HG02852 (cell line): ENCODE results near the gene ODR4.
"Not testable (repeated sequence)": the region's sequence is repeated elsewhere in the genome, so short reads cannot be mapped to it uniquely, and the experiment has no call there.

Source experiments
- ATAC-seq: cut with Tn5 transposase; IDR thresholded peaks from one replicate; pipeline ENCODE4 v1.9.1; 2021; ENCODE audit warnings: mild to moderate bottlenecking, moderate library complexity; ENCODE audit not compliant: unreplicated experiment

ODR4 gene

GRCh38 chr1:186420923-186421322, 45.3 kb downstream of the ODR4 start:
- peak; percentile 98 for ATAC-seq

- ATAC-seq, result no peak
Observed at GRCh38 chr1:186421446-186421845, 45.8 kb downstream of the ODR4 start.

- ATAC-seq, result no peak
Observed at GRCh38 chr1:186424539-186424938, 48.9 kb downstream of the ODR4 start.

GRCh38 chr1:186426118-186426517, 50.5 kb downstream of the ODR4 start:
- no peak for ATAC-seq

- no peak for ATAC-seq
Observed at GRCh38 chr1:186429017-186429416, 53.4 kb downstream of the ODR4 start.

GRCh38 chr1:186435336-186435735, 59.7 kb downstream of the ODR4 start:
- ATAC-seq, result no peak

GRCh38 chr1:186438567-186438966, 62.9 kb downstream of the ODR4 start:
- ATAC-seq, result no peak

- no peak for ATAC-seq
Observed at GRCh38 chr1:186440584-186440983, 64.9 kb downstream of the ODR4 start.

GRCh38 chr1:186442651-186443375, 67.2 kb downstream of the ODR4 start:
- no peak for ATAC-seq

GRCh38 chr1:186443638-186444037, 68.0 kb downstream of the ODR4 start:
- ATAC-seq, result peak; percentile 57

GRCh38 chr1:186446152-186446551, 70.5 kb downstream of the ODR4 start:
- ATAC-seq, result no peak

- ATAC-seq, result no peak
Observed at GRCh38 chr1:186454981-186455380, 79.3 kb downstream of the ODR4 start.

GRCh38 chr1:186456729-186457255, 81.2 kb downstream of the ODR4 start:
- ATAC-seq, result no peak

- ATAC-seq, result not testable (repeated sequence)
Observed at GRCh38 chr1:186459161-186459560, 83.5 kb downstream of the ODR4 start.

- ATAC-seq, result no peak
Observed at GRCh38 chr1:186461014-186461413, 85.4 kb downstream of the ODR4 start, which contains the start of gene PDC. Gene PDC, minus strand, starts transcription at chr1:186461114. Its CDS starts 11,655 bp downstream, at chr1:186449459.

- no peak for ATAC-seq
Observed at GRCh38 chr1:186463511-186463910, 87.9 kb downstream of the ODR4 start.

GRCh38 chr1:186463926-186464325, 88.3 kb downstream of the ODR4 start:
- ATAC-seq, result no peak

- ATAC-seq, result not testable (repeated sequence)
Observed at GRCh38 chr1:186465491-186465890, 89.9 kb downstream of the ODR4 start.

- no peak for ATAC-seq
Observed at GRCh38 chr1:186465946-186466345, 90.3 kb downstream of the ODR4 start.
